K562 (cell line): Measurements from ENCODE around the gene GRSF1. TPM values are rescaled to one million over a fixed set of nuclear protein-coding genes. Genes with fewer than 3 reads are reported as not detected.
A peak's percentile ranks its signal among the peaks of the same experiment; 100 is the strongest.

Experiments used
- ATAC-seq: fragments of 200-7000 bp; cut with Tn5 transposase; 3 replicates; pipeline ENCODE4 v1.9.1; 2020; ENCODE audit warnings: moderate library complexity
- BruUV-seq: library from RNA; stranded (reverse); fragments of 400-500 nt; replicated peaks from 2 replicates; lab custom pipeline; 2021; lab: Mats Ljungman, UMichigan
- CTCF ChIA-PET: fragments of 300-600 bp; formaldehyde crosslinking; extraction: SDS; loops from one replicate; lab custom pipeline; 2021; ENCODE audit warnings: low intra/inter-chr PET ratio; lab: Yijun Ruan, JAX
- POLR2A ChIA-PET: fragments of 300-600, 350-650 bp; sonication (Branson Sonifier 250); formaldehyde crosslinking; extraction: SDS; loops from one replicate; lab custom pipeline; 2021; ENCODE audit warnings: antibody characterized with exemption, inconsistent platforms; lab: Yijun Ruan, JAX
- DNase-seq, 4 experiments: peaks; one replicate each; pipeline versions ENCODE4 v3.0.0 to v3.0.0-alpha.2; 2011 to 2018; ENCODE audit warnings: low spot score in 3 of 4, mixed read lengths in 3 of 4; ENCODE audit errors: extremely low read depth in 1 of 4
- FAIRE-seq: peaks from 2 replicates; lab custom pipeline; 2011; peaks lifted over from hg19 to GRCh38; lab: Jason Lieb, UNC
- H2AFZ ChIP-seq: 2 replicates; pipeline ENCODE4 v1.6.0; 2011; ENCODE audit warnings: low read depth, low read length, control low read depth, inconsistent platforms
- H3K27ac ChIP-seq: fragments of 200-600 bp; 3 replicates; pipeline ENCODE4 v1.8.0; 2011; ENCODE audit warnings: low read depth, mild to moderate bottlenecking, control low read depth, inconsistent platforms, low read length, moderate library complexity, mixed read lengths; ENCODE audit errors: extremely low read depth
- H3K27me3 ChIP-seq, 2 experiments: fragments of 300-600 bp in 1 of 2; 2 replicates in 1 of 2; 3 replicates in 1 of 2; pipeline versions ENCODE4 v1.6.0 to v1.8.0; 2011; ENCODE audit warnings: inconsistent platforms in 2 of 2, low read length in 2 of 2, mild to moderate bottlenecking in 1 of 2, mixed read lengths in 1 of 2, moderate library complexity in 1 of 2; ENCODE audit not compliant: control insufficient read depth in 2 of 2, insufficient read depth in 2 of 2
- H3K36me3 ChIP-seq: fragments of 300-600 bp; 3 replicates; pipeline ENCODE4 v1.8.0; 2011; ENCODE audit warnings: mild to moderate bottlenecking, low read length, inconsistent platforms; ENCODE audit not compliant: control insufficient read depth, insufficient read depth
- H3K4me1 ChIP-seq, 2 experiments: fragments of 200-600 bp in 1 of 2; replicated peaks in 1 of 2; 2 replicates in 1 of 2; 3 replicates in 1 of 2; pipeline versions ENCODE4 v1.5.1 to v1.8.0; 2011; ENCODE audit warnings: inconsistent platforms in 2 of 2, low read length in 2 of 2, mild to moderate bottlenecking in 1 of 2, mixed read lengths in 1 of 2, moderate library complexity in 1 of 2; ENCODE audit not compliant: control insufficient read depth in 2 of 2, insufficient read depth in 2 of 2
- H3K4me2 ChIP-seq: 2 replicates; pipeline ENCODE4 v1.6.1; 2011; ENCODE audit warnings: low read length, control low read depth, inconsistent platforms, mixed read lengths; ENCODE audit not compliant: insufficient read depth
- H3K4me3 ChIP-seq: fragments of 200-600 bp; sonication (generic), shearing (Covaris generic); 2 replicates; pipeline ENCODE4 v1.5.1; 2016; ENCODE audit warnings: control low read depth, inconsistent platforms
- H3K79me2 ChIP-seq: fragments of 200-600 bp; 3 replicates; pipeline ENCODE4 v1.8.0; 2011; ENCODE audit warnings: low read length, inconsistent platforms; ENCODE audit not compliant: control insufficient read depth, insufficient read depth
- H3K9ac ChIP-seq, 2 experiments: 2 replicates each; pipeline versions ENCODE4 v1.6.0 to v1.6.1; 2011; ENCODE audit warnings: low read depth in 2 of 2, low read length in 2 of 2, control low read depth in 1 of 2, inconsistent platforms in 1 of 2, mild to moderate bottlenecking in 1 of 2, mixed read lengths in 1 of 2; ENCODE audit not compliant: insufficient read depth in 1 of 2
- H3K9me1 ChIP-seq: one replicate; pipeline ENCODE4 v1.6.0; 2011; ENCODE audit warnings: inconsistent platforms, mild to moderate bottlenecking, low read length, moderate library complexity; ENCODE audit not compliant: control insufficient read depth, insufficient read depth
- H3K9me3 ChIP-seq: replicated peaks from 2 replicates; pipeline ENCODE4 v1.5.1; 2011; ENCODE audit warnings: low read depth, low read length, inconsistent platforms; ENCODE audit not compliant: control insufficient read depth, insufficient read depth
- H4K20me1 ChIP-seq: replicated peaks from 2 replicates; pipeline ENCODE4 v1.6.1; 2011; ENCODE audit warnings: low read length, inconsistent platforms, mixed read lengths; ENCODE audit not compliant: control insufficient read depth, insufficient read depth
- CBFA2T3 ChIP-seq: fragments of 450-650 bp; IDR thresholded peaks from 2 replicates; pipeline ENCODE4 v1.6.1; 2017
- CREBBP ChIP-seq: IDR thresholded peaks from one replicate; pipeline ENCODE4 v1.6.1; 2012; ENCODE audit warnings: low read depth, mild to moderate bottlenecking, control low read depth, inconsistent platforms, low read length
- ESRRA ChIP-seq: fragments of 450-650 bp; IDR thresholded peaks from 2 replicates; pipeline ENCODE4 v1.6.1; 2014; ENCODE audit warnings: low read depth, mild to moderate bottlenecking, moderate library complexity, borderline replicate concordance
- HDGF ChIP-seq: fragments of 450-650 bp; IDR thresholded peaks from 2 replicates; pipeline ENCODE4 v1.6.1; 2016
- HNRNPH1 ChIP-seq: fragments of 200-400 bp; formaldehyde crosslinking; optimal IDR thresholded peaks from 2 replicates; pipeline ENCODE3; 2017; ENCODE audit warnings: low read depth, mild to moderate bottlenecking, low read length, moderate library complexity
- JUNB ChIP-seq: fragments of 450-650 bp; formaldehyde crosslinking; conservative IDR thresholded peaks from 2 replicates; pipeline ENCODE4 v1.4.0; 2020; ENCODE audit warnings: mild to moderate bottlenecking
- LEF1 ChIP-seq: fragments of 450-650 bp; IDR thresholded peaks from 2 replicates; pipeline ENCODE4 v1.6.1; 2016; ENCODE audit warnings: mild to moderate bottlenecking
- OTX1 ChIP-seq: fragments of 450-650 bp; formaldehyde crosslinking; IDR thresholded peaks from 2 replicates; pipeline ENCODE4 v1.4.0; 2022; ENCODE audit warnings: mild to moderate bottlenecking
- POLR2H ChIP-seq: IDR thresholded peaks from 2 replicates; pipeline ENCODE4 v1.6.1; 2016; ENCODE audit warnings: missing genetic modification characterization, low read depth, mild to moderate bottlenecking, control low read depth, missing compliant biosample characterization, moderate library complexity
- PPARD ChIP-seq: fragments of 250-450 bp; sonication (Bioruptor Pico); IDR thresholded peaks from 2 replicates; pipeline ENCODE4 v1.8.0; 2022; ENCODE audit warnings: inconsistent platforms, mild to moderate bottlenecking, moderate library complexity
- SETDB1 ChIP-seq: IDR thresholded peaks from one replicate; pipeline ENCODE4 v1.6.1; 2012; ENCODE audit warnings: low read length, control low read depth, inconsistent platforms
- SPI1 ChIP-seq: IDR thresholded peaks from 2 replicates; pipeline ENCODE4 v1.6.1; 2011; ENCODE audit warnings: low read depth, low read length, control low read depth, borderline replicate concordance
- YY1 ChIP-seq, 3 experiments: IDR thresholded peaks; 2 replicates each; pipeline ENCODE4 v1.6.1; 2011; ENCODE audit warnings: low read length in 2 of 3, mild to moderate bottlenecking in 2 of 3, moderate library complexity in 2 of 3, borderline replicate concordance in 1 of 3, control low read depth in 1 of 3, low read depth in 1 of 3; ENCODE audit not compliant: insufficient read depth in 3 of 3, insufficient replicate concordance in 2 of 3, control insufficient read depth in 1 of 3, insufficient read length in 1 of 3; ENCODE audit errors: extremely low read depth in 1 of 3
- ZFP30 ChIP-seq: fragments of 250-450 bp; sonication (Bioruptor Pico); IDR thresholded peaks from 2 replicates; pipeline ENCODE4 v1.8.0; 2022; ENCODE audit warnings: moderate library complexity, mild to moderate bottlenecking, inconsistent platforms, borderline replicate concordance
- ZNF263 ChIP-seq: sonication (generic); formaldehyde crosslinking; IDR thresholded peaks from 2 replicates; pipeline ENCODE4 v1.8.0; 2022; ENCODE audit warnings: mild to moderate bottlenecking, missing genetic modification reagents, borderline replicate concordance
- ZNF354B ChIP-seq: fragments of 250-450 bp; sonication (Bioruptor Pico); IDR thresholded peaks from 2 replicates; pipeline ENCODE4 v1.4.0; 2020
- ZNF444 ChIP-seq: fragments of 250-450 bp; sonication (Bioruptor Pico); IDR thresholded peaks from 2 replicates; pipeline ENCODE4 v1.4.0; 2020; ENCODE audit warnings: mild to moderate bottlenecking, moderate library complexity
- ZNF699 ChIP-seq: fragments of 250-450 bp; sonication (Bioruptor Pico); IDR thresholded peaks from 2 replicates; pipeline ENCODE4 v1.8.0; 2021; ENCODE audit warnings: mild to moderate bottlenecking, moderate library complexity; ENCODE audit not compliant: insufficient replicate concordance
- WGBS: fragments of 100-300 bp; shearing (Covaris generic); methylation state at CpG from one replicate; pipeline ENCODE4 v1.1.6; 2016; ENCODE audit warnings: low coverage, mixed read lengths; ENCODE audit not compliant: insufficient coverage; ENCODE audit errors: missing lambda C conversion rate; 5-methylcytosine and 5-hydroxymethylcytosine counted together
- in situ Hi-C: fragments of 300-500 bp; cut with MboI; formaldehyde crosslinking; loops from 4 replicates; pipeline ENCODE4 v1.15.0; 2018; ENCODE audit warnings: inconsistent platforms, mixed read lengths
- intact Hi-C: fragments of 100-400 bp; cut with micrococcal nuclease; formaldehyde crosslinking; loops from 2 replicates; pipeline ENCODE4 v1.14.2; 2022
- polyA plus RNA-seq, 8 experiments: library from polyadenylated mRNA; depleted of rRNA in 4 of 8; stranded (reverse) in 5 of 8; unstranded in 3 of 8; fragments of >200 nt; fragmentation: Nextera tagmentation in 2 of 8; fragmentation: Illumina TruSeq in 1 of 8; extraction: Ambion mirVana in 2 of 8; extraction: Trizol in 1 of 8; gene quantifications; 2 replicates each; pipeline versions ENCODE4 v1.2.1 to v1.2.3, GENCODE V29; 2011 to 2014; ENCODE audit warnings: inconsistent platforms in 1 of 8, missing spikeins in 1 of 8
- total RNA-seq, 7 experiments: library from RNA; depleted of rRNA in 6 of 7; stranded (reverse); fragments of >200 nt in 6 of 7; fragmentation: Illumina TruSeq in 2 of 7; extraction: Trizol in 2 of 7; gene quantifications; 2 replicates each; pipeline versions ENCODE4 v1.2.1 to v1.2.3, GENCODE V29; 2011 to 2021; ENCODE audit warnings: low replicate concordance in 1 of 7
- TF ChIP-seq, protein P1 (sequence below), 2 experiments: fragments of 450-650 bp; conservative IDR thresholded peaks; 2 replicates each; pipeline ENCODE4 v1.6.1; 2017; ENCODE audit warnings: mild to moderate bottlenecking in 2 of 2, moderate library complexity in 2 of 2
- TF ChIP-seq, protein P2 (sequence below), 2 experiments: fragments of 450-650 bp; IDR thresholded peaks; 2 replicates each; pipeline ENCODE4 v1.6.1; 2016

The GRSF1 gene
- total and polyA plus RNA-seq, 9 of the 15 experiments (the other 6 are each of a cell fraction or from before 2014, with no cell fraction given), result 33.0 to 105 (median 76.0) TPM

GRCh38 chr4:70833675-70834074 lies 6.0 kb downstream of the GRSF1 start (continued):
- TF ChIP-seq, protein P1, sequence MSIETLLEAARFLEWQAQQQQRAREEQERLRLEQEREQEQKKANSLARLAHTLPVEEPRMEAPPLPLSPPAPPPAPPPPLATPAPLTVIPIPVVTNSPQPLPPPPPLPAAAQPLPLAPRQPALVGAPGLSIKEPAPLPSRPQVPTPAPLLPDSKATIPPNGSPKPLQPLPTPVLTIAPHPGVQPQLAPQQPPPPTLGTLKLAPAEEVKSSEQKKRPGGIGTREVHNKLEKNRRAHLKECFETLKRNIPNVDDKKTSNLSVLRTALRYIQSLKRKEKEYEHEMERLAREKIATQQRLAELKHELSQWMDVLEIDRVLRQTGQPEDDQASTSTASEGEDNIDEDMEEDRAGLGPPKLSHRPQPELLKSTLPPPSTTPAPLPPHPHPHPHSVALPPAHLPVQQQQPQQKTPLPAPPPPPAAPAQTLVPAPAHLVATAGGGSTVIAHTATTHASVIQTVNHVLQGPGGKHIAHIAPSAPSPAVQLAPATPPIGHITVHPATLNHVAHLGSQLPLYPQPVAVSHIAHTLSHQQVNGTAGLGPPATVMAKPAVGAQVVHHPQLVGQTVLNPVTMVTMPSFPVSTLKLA (conservative IDR thresholded peaks at IDR 0.05), result no peak
- no peak for TF ChIP-seq CREBBP
- TF ChIP-seq ZNF263 (CRISPR knock-in tag), result no peak
- no peak for TF ChIP-seq POLR2H
- no peak for TF ChIP-seq ESRRA
- no peak for TF ChIP-seq SETDB1
- TF ChIP-seq OTX1 (CRISPR knock-in tag), result no peak
- no peak for TF ChIP-seq ZFP30 (CRISPR knock-in tag)
- TF ChIP-seq, all 486 proteins: peak for 0

DNA sequence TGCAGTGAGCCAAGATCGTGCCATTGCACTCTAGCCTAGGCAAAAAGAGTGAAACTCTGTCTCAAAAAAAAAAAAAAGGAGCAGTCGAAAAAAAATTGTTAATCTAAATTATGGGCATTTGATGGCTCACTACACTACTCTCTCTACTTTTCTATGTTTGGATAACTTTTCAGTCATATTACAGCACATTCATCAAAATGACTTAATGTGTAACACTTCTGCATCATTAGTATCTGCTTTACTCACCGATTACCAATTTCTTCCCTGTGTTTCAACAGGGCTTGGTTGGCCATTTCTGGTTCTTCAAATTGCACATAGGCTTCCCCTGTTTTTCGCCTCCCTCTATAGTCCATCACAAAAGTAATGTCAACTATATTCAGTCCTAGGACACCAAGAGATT lies 8.4 kb downstream of the GRSF1 start:
- no peak for FAIRE-seq
- Histone ChIP-seq H3K9me1 (peaks cover 3% of the 10 kb centered on the region), H3K4me2 (no peak overlapping the region), H3K9me3 (no peaks in the 10 kb centered on the region), H3K36me3 (peaks cover 89% of the 10 kb centered on the region), H3K4me3 (no peak overlapping the region), H3K79me2 (peaks cover 27% of the 10 kb centered on the region), H3K4me1 (peaks cover 0 to 3% of the 10 kb centered on the region in 2 experiments; a peak in 2 of 5 replicates), H4K20me1 (peaks cover 3% of the 10 kb centered on the region), H3K27ac (no peak overlapping the region), H3K27me3 (no peaks in the 10 kb centered on the region), H3K9ac (no peak overlapping the region), H2AFZ (no peak overlapping the region)
- DNase-seq, result no peak
- TSS peak; percentile 12 for BruUV-seq
- intact Hi-C loops (no loop called here), in situ Hi-C loops (no loop called here)
- ChIA-PET CTCF (interaction anchor here (0.6 kb wide), 1 partner anchor 30 kb away, joined by 4 read pairs; no protein-coding TSS in a partner anchor), POLR2A (no interaction called here)
- no peak for ATAC-seq
- WGBS, result 92% methylated on average over 4 of the region's 4 CpGs
- no peak for TF ChIP-seq PPARD (CRISPR knock-in tag)
- TF ChIP-seq SPI1, result no peak
- TF ChIP-seq HNRNPH1, result no peak
- TF ChIP-seq HDGF, result no peak
- no peak for TF ChIP-seq YY1 (IDR thresholded peaks at IDR 0.05; ENCODE audit: borderline replicate concordance in 1 of 3, control insufficient read depth in 1 of 3, extremely low read depth in 1 of 3, insufficient read depth in 3 of 3, insufficient read length in 1 of 3, insufficient replicate concordance in 2 of 3, low read depth in 1 of 3, low read length in 2 of 3)
- TF ChIP-seq ZNF354B (CRISPR knock-in tag), result no peak
- no peak for TF ChIP-seq ZNF699 (CRISPR knock-in tag)
- TF ChIP-seq ZNF444 (CRISPR knock-in tag), result no peak
- no peak for TF ChIP-seq JUNB (CRISPR knock-in tag)
- TF ChIP-seq, protein P2, sequence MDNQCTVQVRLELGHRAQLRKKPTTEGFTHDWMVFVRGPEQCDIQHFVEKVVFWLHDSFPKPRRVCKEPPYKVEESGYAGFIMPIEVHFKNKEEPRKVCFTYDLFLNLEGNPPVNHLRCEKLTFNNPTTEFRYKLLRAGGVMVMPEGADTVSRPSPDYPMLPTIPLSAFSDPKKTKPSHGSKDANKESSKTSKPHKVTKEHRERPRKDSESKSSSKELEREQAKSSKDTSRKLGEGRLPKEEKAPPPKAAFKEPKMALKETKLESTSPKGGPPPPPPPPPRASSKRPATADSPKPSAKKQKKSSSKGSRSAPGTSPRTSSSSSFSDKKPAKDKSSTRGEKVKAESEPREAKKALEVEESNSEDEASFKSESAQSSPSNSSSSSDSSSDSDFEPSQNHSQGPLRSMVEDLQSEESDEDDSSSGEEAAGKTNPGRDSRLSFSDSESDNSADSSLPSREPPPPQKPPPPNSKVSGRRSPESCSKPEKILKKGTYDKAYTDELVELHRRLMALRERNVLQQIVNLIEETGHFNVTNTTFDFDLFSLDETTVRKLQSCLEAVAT (IDR thresholded peaks at IDR 0.05), result no peak
- no peak for TF ChIP-seq CBFA2T3
- TF ChIP-seq LEF1, result no peak
